ENCODE data around the gene C13orf42.

The C13orf42 gene

DNA sequence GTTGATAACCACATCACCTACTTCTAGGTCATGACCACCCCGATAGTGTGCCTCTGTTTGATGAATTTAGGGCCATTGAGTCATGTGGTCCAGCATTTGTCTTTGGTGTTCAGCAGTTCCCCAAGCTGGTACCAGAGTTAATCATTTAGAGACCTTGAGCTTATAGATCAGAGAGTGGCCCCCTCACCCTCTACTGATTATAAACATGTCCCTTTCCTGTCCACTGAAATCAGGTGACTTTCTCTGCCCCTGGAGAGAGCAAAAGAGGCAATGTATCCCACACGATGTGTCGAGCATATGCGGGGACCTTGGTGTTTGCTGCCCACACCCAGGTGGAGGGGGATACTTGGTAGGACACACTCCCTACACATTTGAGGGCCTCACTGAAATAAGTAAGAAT, 46.3 kb downstream of the C13orf42 start:
- no peak for DNase-seq

DNA sequence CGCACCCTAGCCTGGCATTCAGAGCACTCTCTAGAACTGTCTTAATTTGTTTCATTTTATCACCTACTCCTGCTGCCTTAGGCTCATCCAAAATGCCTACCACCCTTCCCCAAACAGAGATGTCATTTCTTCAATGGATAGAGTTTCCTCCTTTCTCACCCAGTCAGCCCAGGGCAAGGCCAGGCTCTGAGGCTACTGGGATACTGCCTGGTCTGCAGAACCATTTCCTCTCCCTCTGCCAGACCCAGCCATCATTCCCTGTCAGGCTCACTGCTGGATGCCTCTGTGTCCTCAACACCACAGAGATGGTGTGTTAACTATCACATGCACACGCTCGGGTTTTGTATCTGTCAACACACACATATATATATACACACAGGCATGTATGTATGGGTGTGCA, 47.2 kb downstream of the C13orf42 start:
- no peak for DNase-seq

DNA sequence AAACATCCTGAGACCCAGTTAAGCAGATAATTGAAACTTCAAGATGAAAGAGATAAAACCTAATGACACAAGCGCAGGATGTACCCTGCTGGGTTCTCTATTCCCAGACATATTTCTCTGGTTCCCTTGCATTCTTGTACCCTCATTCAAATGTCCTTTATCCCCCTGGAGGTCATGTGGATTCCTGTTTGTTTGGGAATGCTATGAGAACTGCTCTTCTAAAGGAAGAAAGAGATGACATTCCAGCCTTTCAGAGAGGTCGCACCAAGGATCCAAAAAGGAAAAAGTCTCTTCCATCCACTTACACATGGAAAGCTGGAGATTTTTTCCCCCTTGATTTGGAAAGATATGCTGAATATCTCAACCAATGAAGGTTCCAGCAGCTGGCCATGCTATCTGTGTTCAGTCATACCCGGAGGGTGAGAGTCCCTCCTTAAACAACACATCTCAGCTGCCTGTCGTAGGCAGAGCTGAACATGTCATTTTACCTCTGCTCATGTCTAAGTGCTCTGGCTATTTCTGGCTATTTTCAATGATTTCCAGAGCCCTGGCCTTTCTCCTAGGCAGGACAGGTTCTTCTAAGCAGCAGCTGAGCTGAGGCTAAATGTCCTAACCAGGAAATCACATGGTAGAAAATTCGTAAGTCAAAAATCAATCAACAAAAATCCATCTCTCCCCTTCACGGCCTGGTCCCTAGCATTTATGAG, 52.5 kb downstream of the C13orf42 start:
- DNase-seq = no peak

GRCh38 chr13:51057906-51058305, 53.2 kb downstream of the C13orf42 start:
- DNase-seq = no peak

- no peak for DNase-seq
Observed at GRCh38 chr13:51057001-51057400, 54.1 kb downstream of the C13orf42 start.

DNA sequence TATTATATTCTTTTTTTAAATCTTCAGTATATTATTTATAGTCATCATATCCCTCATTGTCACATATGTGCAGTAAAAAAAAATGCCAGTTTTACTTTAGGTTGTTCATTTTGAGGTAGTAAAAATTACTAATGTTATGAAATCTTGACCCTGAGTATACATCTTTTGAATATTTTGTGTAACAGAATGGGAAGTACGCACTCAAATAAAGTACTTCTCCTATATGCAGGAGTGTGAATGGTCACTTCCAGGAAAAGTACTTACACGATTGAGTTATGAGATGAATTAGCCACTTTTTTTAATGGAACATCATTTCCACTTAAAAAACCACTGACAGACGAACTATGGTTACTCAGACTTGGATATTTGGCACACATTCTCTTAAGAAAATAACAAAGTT, 58.5 kb downstream of the C13orf42 start:
- DNase-seq = no peak

DNA sequence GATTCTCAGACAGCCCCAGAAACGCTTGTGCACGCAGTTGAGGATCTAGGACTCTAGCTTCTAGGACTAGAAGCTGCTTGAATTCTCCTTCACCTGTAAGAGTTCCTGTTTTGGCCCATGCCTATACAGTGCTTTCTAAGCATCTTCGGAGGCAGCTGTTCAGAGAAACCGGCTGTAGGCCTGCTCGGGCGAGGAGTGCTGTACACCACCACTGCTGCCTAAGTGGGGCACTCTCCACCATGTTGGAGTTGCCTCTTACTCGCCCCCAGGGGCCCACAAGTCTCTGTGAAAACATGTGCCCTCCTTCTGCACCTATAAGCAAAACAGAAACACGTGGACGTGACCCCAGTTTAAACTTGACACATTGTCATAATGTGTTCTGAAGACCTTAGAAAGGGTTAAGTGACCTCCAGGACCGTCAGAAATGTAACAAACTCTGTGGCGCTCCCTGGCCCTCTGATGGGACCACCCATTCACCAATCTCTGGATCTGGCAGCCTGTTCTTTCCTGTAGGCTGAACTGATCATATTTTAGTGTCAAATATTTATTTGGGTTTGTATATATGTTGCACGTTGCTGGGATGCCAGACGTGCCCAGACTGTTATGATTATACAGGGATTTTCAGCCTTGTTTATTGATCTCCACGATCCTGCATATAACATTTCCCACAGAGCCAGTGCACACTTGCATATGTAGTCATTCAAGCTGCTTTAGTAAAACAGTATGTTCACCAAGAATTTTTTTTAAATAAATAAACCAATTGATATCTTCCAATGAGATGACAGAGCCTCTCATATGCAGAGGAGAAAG, 60.8 kb downstream of the C13orf42 start:
- DNase-seq = no peak

GRCh38 chr13:51048616-51049015, 62.5 kb downstream of the C13orf42 start:
- DNase-seq = no peak

GRCh38 chr13:51048166-51048461, 63.0 kb downstream of the C13orf42 start:
- no peak for DNase-seq

- DNase-seq = no peak
Observed at GRCh38 chr13:51047434-51048165, 63.5 kb downstream of the C13orf42 start.

DNA sequence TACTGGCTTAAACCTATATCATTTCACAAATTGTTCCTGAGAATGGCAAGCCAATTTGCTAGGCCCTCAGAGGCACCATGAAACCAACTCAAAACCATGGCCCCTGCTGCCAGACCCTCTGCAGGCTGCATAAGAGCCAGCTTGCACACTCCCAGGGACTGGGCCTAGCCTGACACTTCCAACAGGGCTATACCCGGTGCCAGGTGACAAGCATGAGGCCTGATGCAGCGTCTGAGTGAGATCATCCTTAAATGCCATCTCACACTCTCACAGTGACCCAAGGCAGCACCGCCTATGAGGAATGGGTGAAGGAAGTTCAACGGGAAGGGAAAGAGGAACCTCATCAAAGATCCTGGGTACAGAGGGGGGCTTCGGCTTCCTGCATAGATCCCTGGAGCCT, 65.6 kb downstream of the C13orf42 start:
- DNase-seq = no peak

DNA sequence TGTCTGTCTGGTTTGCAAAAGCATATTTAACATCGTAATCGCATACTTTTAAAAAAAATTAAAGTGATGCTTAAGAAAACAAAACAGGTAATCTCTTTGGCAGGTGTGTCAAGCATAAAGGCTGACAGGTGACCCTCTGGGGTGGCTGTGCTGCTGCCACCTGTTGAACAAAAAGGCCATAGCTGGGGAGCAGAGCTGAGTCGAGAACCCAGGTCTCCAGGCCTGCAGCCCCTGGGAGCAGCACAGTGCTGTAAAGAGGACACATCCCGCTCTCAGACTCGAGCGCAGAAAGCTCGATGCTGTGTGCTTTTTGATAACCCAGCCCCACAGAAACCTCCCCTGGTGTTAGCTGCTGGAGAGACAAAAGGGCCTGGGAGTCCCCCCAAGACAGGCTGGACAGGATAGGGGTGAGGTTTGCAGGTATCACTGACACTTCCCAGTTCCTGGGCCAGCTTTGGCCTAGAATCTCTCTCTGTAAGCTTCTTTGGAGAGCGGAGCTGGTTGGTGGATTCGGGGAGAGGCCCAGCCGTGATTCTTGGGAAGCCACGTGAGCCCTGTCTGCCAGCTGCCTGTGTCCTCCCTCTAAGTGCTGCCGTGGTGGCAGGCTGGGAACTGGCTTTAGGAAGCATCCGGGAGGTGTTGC, 66.9 kb downstream of the C13orf42 start:
- no peak for DNase-seq

- no peak for DNase-seq
Observed at GRCh38 chr13:51043310-51043709, 67.8 kb downstream of the C13orf42 start.

DNA sequence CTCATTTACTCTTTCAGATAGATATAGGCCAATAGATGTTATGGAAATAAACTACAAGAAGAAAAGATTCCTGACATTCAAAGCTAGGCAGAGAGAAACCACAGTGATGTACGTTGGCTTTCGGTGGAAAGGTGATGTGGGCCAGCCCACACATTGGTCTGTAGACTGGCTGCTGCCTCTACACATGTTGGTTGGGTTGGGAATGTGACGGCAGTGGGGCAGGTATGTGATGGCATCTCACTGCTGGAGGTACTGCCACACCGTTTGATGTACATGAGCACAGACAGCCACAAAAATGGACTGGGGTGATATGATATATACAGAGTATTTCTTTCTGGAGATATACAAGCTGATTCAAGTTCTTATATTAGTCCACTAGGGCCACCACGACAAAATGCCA, 69.4 kb downstream of the C13orf42 start:
- DNase-seq = no peak

DNA sequence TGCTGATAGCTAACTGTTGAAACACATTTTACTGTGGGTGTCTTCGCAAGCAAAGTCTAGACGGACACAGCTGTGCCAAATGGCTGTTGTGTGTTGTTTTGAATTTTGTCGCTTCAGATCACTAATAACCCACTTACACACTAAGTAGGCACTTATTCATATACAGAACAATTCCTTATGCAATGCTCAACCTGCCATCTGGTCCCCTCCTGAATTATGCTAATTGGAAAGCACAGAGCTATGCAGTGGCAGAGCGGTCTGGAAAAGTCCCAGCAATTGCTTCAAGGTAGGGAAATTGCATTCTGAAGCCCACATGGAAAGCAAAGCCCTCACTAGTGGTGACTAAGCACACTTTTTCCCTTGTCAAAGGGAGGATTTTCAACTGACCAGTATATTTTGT, 69.9 kb downstream of the C13orf42 start:
- DNase-seq = no peak

DNA sequence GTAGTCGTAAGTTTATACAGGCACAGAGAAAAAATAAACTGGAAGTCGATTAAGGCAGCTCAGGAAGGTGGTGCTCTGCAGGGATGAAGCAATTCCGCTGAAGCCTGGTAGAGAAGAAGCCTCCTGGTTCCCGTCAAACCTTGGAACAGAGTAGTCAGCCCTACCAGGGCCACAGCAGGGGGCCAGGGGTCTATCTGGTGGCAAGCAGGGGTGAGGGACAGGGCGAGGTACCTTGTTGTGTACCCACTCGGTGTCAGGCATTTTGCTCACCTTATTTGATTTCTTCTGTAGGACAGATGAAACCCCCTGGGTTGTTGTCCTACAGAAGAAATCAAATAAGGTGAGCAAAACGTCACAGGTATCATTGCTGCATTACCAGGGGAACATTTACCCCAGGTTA, 70.6 kb downstream of the C13orf42 start:
- DNase-seq = no peak

DNA sequence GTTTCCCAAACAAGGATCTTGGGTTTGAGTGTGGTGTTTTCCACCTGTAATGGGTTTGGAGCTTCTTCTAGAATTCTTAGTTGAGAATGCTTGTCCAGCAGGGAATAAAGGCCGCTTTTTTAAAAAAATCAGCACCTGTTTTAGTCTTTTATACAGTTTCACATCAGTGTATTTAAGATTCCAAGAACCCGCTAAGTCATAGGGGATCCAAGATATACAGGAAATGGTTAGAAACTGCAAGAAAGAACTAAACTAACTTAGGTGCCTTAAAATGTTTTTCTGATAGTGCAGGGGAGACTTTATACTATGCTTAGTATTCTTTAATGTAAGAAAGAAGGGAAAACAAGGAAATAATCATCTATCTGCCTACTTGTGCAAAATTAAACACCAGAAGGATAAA, 74.7 kb downstream of the C13orf42 start:
- DNase-seq = no peak

GRCh38 chr13:51035978-51036377, 75.1 kb downstream of the C13orf42 start:
- no peak for DNase-seq

GRCh38 chr13:51035469-51035868, 75.6 kb downstream of the C13orf42 start:
- no peak for DNase-seq

- DNase-seq = no peak
Observed at GRCh38 chr13:51034906-51035305, 76.2 kb downstream of the C13orf42 start.

DNA sequence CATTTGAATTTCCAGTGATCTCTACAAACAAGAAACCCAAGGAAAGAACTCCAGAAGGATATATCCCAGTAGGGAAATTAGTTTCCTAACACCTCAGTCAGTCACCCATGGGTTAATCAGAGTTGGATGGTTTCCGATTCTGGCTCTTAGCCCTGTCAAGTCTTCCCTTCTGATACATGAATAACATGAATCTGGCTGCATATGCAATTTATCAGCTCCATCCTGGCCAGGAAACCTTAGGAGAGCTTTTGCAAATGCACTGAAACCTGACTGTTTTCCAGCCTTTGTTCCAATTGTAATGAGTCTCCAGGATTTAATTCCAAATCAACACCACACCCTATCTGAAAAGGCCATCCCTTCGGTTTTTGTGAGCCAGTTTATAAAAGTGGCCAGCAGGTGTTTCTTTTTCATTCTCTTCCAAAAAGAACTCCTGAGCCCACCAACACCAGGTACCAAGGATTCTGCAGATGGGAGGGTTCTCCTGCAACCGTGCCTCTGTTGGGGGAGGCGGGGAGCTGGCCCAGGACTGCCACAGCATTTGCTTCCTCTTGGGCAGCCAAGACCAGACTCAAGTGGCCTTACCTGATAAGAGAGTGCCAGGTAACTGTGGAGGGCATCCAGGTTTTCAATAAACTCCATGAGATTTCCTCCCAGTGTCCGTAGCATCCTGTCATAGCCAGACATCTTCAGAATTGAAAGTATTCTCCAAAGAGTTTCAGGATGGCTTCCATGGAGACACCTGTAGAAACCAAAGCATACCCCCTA, 77.5 kb downstream of the C13orf42 start:
- no peak for DNase-seq

GRCh38 chr13:51032831-51033230, 78.2 kb downstream of the C13orf42 start:
- no peak for DNase-seq
